ENCODE data around the gene PERCC1.

Gene PERCC1

GRCh38 chr16:1407753-1408152, 23.1 kb upstream of the PERCC1 start:
- peak overlapping the region; percentile 18 for H3K4me3 ChIP-seq (ENCODE audit: low read depth, low read length)
- TF ChIP-seq CTCF (IDR thresholded peaks at IDR 0.05; ENCODE audit: insufficient read depth, low read depth, low read length, missing control alignments) = no peak
- DNase-seq (ENCODE audit: low read depth) = no peak

- no peak for TF ChIP-seq CTCF (IDR thresholded peaks at IDR 0.05; ENCODE audit: insufficient read depth, low read depth, low read length, missing control alignments)
- peak overlapping the region; percentile 64 for H3K4me3 ChIP-seq (ENCODE audit: low read depth, low read length)
- DNase-seq (ENCODE audit: low read depth) = peak; percentile 92
Observed at GRCh38 chr16:1408171-1408837, 22.6 kb upstream of the PERCC1 start.

- no peak for DNase-seq (ENCODE audit: low read depth)
- TF ChIP-seq CTCF (IDR thresholded peaks at IDR 0.05; ENCODE audit: insufficient read depth, low read depth, low read length, missing control alignments) = no peak
- no peak overlapping the region for H3K4me3 ChIP-seq (ENCODE audit: low read depth, low read length)
Observed at GRCh38 chr16:1412847-1413246, 18.0 kb upstream of the PERCC1 start.

- DNase-seq (ENCODE audit: low read depth) = peak; percentile 86
- peak overlapping the region; percentile 98 for H3K4me3 ChIP-seq (ENCODE audit: low read depth, low read length)
- TF ChIP-seq CTCF (IDR thresholded peaks at IDR 0.05; ENCODE audit: insufficient read depth, low read depth, low read length, missing control alignments) = peak; percentile 68
Observed at GRCh38 chr16:1413684-1414531, 17.0 kb upstream of the PERCC1 start.

GRCh38 chr16:1414532-1415260, 16.2 kb upstream of the PERCC1 start, which contains the start of gene UNKL:
UNKL (minus strand) TSS chr16:1414704; CDS start chr16:1414691, 13 bp downstream.
- H3K4me3 ChIP-seq (ENCODE audit: low read depth, low read length) = peak within 1 kb of the TSS; percentile 98
- TF ChIP-seq CTCF (IDR thresholded peaks at IDR 0.05; ENCODE audit: insufficient read depth, low read depth, low read length, missing control alignments) = no peak
- peak; percentile 88 for DNase-seq (ENCODE audit: low read depth)

- no peak for TF ChIP-seq CTCF (IDR thresholded peaks at IDR 0.05; ENCODE audit: insufficient read depth, low read depth, low read length, missing control alignments)
- no peak overlapping the region for H3K4me3 ChIP-seq (ENCODE audit: low read depth, low read length)
- DNase-seq (ENCODE audit: low read depth) = no peak
Observed at GRCh38 chr16:1416521-1416941, 14.3 kb upstream of the PERCC1 start.
